ENCODE data around the gene KRT32. TPM values are rescaled to one million over a fixed set of nuclear protein-coding genes. Genes with fewer than 3 reads are reported as not detected.

Gene KRT32
- total RNA-seq, 1 experiment from 2014 or later, result 0.42 TPM

- ATAC-seq (no peak), DNase-seq (ENCODE audit: low read depth, low spot score) (no peak)
- ChIA-PET CTCF (no interaction called here), POLR2A (no interaction called here), RAD21 (ENCODE audit: low non-redundant PET in 1 of 2, low total read pairs in 2 of 2, uncharacterized antibody in 2 of 2, unreplicated experiment in 2 of 2) (no interaction called here)
- Histone ChIP-seq H3K27ac (ENCODE audit: low read depth, low read length) (no peak overlapping the region), H2AFZ (ENCODE audit: low read depth, low read length, poor library complexity, severe bottlenecking) (no peak overlapping the region), H3K4me3 (replicated peaks in 1 of 2; ENCODE audit: low read depth in 1 of 2, low read length in 2 of 2) (no peak overlapping the region), H3K9me2 (ENCODE audit: insufficient read depth) (no peaks in the 10 kb centered on the region), H3K4me2 (ENCODE audit: low read length) (no peak overlapping the region), H3K9ac (ENCODE audit: low read length) (no peak overlapping the region), H3K9me3 (ENCODE audit: control insufficient read depth in 1 of 2, insufficient read depth in 1 of 2, low read depth in 1 of 2, low read length in 2 of 2) (no peaks in the 10 kb centered on the region), H3K4me1 (ENCODE audit: control insufficient read depth in 1 of 2, insufficient read depth in 2 of 2, low read length in 2 of 2) (no peaks in the 10 kb centered on the region), H3K79me2 (ENCODE audit: insufficient read depth, low read length) (no peaks in the 10 kb centered on the region), H4K20me1 (ENCODE audit: insufficient read depth) (no peaks in the 10 kb centered on the region), H3K27me3 (ENCODE audit: insufficient read depth, low read length) (no peaks in the 10 kb centered on the region), H3K36me3 (ENCODE audit: control insufficient read depth in 1 of 2, insufficient read depth in 2 of 2, low read length in 2 of 2) (no peaks in the 10 kb centered on the region)
- intact Hi-C loops (cut with micrococcal nuclease), result no loop called here
- TF ChIP-seq CEBPB (IDR thresholded peaks at IDR 0.05; ENCODE audit: low read depth), result no peak
- no peak for TF ChIP-seq RAD21 (IDR thresholded peaks at IDR 0.05; ENCODE audit: low read depth)
- TF ChIP-seq SIN3A (IDR thresholded peaks at IDR 0.05; ENCODE audit: low read depth), result no peak
- no peak for TF ChIP-seq CBX3 (IDR thresholded peaks at IDR 0.05; ENCODE audit: low read depth)
- TF ChIP-seq CTCF (IDR thresholded peaks at IDR 0.05 in 2 of 3, conservative IDR thresholded peaks at IDR 0.05 in 1 of 3; ENCODE audit: borderline replicate concordance in 1 of 3, insufficient read depth in 1 of 3, low read depth in 2 of 3, low read length in 2 of 3), result no peak
- no peak for TF ChIP-seq REST (IDR thresholded peaks at IDR 0.05; ENCODE audit: low read depth)
- no peak for TF ChIP-seq EGR1 (IDR thresholded peaks at IDR 0.05; ENCODE audit: low read depth)
- BruUV-seq (replicated peaks), result no TSS peak
These were observed 29.4 kb downstream of the KRT32 start for GRCh38 chr17:41437769-41438168.
